NOMO-1 treated with dmso at 0.1 percent for 144 hours (cell line): Measurements from ENCODE around the gene CCNJ.
"Not testable (repeated sequence)": the region's sequence is repeated elsewhere in the genome, so short reads cannot be mapped to it uniquely, and the experiment has no call there.

Source experiments
- DNase-seq: peaks from one replicate; lab custom pipeline; 2025; ENCODE audit not compliant: unreplicated experiment; lab: John Stamatoyannopoulos, UW

The CCNJ gene, protein sequence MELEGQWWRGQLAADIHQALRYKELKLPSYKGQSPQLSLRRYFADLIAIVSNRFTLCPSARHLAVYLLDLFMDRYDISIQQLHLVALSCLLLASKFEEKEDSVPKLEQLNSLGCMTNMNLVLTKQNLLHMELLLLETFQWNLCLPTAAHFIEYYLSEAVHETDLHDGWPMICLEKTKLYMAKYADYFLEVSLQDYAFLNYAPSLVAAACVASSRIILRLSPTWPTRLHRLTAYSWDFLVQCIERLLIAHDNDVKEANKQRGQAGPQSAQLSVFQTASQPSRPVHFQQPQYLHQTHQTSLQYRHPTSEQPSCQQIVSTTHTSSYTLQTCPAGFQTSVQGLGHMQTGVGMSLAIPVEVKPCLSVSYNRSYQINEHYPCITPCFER

DNA sequence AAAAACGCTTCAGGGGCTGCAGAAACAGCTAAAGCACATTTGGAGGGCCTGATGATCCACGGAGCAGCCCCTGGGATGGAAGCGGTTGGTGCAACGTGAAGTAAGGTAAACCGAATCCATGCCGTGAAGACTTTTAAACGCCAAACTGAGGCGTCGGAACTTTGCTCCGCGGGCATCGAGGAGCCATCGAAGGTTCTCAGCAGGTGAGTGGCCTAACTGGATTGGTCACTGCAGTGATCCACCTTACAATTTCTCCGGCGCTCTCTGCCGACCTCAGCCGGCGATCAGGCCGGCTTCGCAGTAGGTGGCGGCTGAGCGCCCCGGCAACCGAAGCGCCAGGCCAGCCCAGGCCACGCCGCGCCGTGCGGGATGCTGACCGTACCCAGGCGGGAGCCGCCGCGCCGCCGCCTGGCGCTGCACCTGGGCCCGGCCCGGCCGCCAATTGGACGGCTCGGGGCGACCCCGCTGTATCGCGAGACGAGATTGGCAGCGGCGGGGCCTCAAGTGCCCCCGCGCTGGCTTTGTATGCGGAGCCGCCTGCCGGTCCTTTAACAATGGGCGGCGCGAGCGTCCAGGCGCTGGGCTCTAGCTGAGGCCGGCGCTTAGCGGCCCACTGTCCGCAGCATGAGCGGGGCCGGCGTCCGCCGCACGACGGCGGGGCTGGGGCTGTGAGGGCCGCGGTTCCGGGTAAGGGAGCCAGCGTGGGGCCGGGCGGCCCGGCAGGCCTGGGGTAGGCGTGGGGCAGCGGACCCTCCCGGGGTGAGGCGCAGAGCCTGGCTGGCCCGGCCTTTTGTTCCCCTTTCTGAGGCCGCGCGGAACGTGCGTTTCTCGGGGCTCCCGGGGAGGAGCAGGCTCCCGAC lies at the start of gene CCNJ:
CCNJ (plus strand) TSS at position 551 of the 860 bp plus-strand sequence. CDS start 811 bp downstream, outside the sequence.
- peak; percentile 76 for DNase-seq

DNA sequence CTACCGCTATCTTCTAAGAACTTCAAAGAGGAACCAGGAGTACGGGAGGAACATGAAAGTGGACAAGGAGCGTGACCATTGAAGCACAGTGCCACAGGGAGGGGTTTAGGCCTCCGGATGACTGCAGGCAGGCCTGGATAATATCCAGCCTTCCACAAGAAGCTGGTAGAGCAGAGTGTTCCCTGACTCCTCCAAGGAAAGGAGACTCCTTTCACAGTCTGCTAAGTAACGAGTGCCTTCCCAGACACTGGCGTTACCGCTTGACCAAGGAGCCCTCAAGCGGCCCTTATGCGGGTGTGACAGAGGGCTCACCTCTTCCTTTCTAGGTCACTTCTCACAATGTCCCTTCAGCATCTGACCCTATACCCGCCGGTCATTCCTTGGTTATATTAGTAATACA lies 49.0 kb upstream of the CCNJ start:
- not testable (repeated sequence) for DNase-seq

GRCh38 chr10:95998255-95998784 lies 45.1 kb upstream of the CCNJ start:
- DNase-seq = no peak

GRCh38 chr10:96013956-96014355 lies 29.4 kb upstream of the CCNJ start:
- DNase-seq = no peak

DNA sequence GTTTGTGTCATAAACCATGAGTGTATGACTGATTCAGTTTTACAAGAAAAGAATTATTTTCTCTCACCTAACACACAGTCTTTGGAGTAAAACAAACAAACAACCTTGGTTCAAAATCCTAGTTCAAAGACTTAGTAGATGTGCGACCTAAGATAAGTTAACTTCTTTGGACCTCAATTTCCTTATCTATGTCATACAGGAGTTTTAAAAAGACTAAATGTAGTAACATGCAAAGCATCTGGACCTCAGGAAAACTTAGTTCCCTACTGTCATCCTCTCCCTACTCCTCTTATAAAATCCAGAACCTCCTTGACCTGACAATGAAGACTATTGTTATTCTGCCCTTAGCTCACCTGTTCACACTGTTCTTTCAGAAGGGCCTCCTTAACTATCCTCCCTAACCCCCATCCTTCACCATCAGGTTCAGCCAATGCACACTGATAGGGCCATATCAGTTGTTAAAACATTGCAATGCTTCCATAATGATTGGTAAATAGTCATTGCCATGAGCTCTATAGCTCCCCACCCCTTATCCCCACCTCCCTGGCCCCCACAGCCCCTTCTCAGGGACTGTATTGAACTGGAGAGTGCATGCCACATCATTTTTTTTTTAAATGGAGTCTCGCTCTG lies 28.8 kb upstream of the CCNJ start:
- no peak for DNase-seq

DNA sequence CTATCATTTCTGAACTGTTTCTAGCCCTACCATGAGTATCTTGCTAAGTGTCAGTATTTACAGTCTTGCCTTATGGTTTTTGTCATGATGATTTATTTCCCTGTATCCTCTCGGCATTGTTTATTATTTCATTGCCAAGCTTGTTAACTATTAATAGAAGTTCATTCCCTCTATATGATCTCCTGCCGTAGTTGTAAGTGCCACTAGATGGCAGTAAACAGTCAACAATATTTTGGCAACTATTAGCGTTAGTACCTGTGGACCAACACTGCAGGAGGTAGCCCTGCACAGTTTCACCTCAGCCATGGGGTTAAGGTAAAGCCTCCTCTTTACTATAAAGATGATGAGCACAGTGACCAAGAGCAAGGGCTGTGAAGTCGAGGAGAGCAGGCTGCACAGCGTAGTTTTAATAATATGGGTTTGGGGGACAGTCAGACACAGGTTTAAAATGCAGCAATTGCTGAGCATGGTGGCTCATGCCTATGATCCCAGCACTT lies 26.1 kb upstream of the CCNJ start:
- DNase-seq = peak; percentile 10

GRCh38 chr10:96021332-96021731 lies 22.1 kb upstream of the CCNJ start:
- DNase-seq = no peak

GRCh38 chr10:96022739-96023138 lies 20.6 kb upstream of the CCNJ start:
- no peak for DNase-seq

- DNase-seq = no peak
Observed at GRCh38 chr10:96023168-96023567, 20.2 kb upstream of the CCNJ start.

- DNase-seq = no peak
Observed at GRCh38 chr10:96025566-96025965, 17.8 kb upstream of the CCNJ start.

DNA sequence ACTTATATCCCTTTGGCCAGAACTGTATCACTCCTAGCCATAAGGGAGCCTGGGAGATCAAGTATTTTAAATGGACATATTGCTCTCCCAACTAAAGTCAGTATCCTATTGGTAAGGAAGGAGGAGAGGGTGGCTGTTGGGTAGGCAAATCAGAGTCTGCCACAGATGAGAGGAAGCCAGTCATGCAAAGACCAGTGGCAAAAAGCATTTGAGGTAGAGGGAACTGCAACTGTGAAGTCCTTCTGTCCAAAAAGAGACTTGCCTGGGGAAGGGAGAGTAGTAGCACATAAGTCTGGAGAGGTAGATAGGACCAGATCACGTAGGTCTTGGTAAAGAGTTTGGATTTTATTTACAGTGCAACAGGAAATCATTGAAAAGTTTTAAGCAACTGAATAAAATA lies 8.8 kb upstream of the CCNJ start:
- no peak for DNase-seq

DNA sequence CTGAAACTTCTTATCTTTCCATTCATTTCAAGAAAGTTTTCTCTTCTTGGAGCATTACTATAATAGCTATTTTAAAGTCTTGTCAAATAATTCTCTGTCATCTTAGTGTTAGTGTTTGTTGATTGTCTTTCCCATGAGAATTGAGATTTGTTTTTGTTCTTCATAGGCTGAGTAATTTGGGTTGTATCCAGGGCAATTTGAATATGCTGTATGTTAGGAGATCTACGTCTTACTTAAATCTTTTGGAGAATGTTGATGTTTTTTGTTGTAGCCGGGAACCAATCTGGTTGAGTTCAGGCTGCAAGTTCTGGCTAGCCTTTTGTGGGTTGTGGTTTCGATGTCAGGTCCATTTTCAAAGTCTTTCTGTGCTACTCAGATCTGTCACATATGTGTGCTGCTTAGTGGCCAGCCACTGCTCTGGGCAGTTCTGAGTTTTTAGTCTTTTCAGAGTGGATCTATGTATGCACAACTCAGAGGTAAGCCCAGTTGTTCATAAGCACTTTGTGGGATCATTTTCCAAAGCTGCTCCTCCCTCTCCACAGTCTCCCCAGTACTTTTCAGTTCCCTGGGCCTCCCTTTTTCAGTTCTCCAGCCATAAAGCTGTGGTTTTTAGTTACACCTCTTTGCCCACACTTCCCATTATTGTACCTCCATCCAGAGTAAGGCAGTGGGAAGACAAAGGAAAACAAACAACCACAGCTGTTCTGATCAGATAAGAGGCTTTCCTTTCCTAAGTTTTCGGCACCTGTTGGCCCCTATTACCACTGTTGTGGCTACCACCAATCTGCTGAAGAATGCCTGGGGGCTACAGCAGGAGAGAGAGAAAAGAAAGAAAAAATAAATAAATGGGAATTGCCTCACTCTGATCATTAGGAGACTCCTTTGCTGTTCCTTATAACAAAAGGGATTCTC lies 4.7 kb upstream of the CCNJ start:
- no peak for DNase-seq

DNA sequence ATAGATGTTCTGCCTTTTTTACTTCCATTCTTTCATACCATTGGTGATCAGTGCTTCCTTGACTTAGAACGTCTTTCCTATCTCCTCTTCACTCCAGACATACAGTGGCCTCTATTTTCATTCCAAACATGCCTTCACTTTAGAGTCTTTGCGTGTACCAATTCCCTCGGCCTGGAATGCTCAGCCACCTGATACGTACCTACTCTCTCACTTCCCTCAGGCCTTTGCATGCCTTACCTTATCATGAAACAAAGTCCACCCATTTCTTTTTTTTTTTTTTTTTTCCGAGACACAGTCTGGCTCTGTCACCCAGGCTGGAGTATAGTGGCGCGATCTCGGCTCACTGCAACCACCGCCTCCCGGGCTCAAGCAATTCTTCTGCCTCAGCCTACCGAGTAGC lies 2.2 kb upstream of the CCNJ start:
- no peak for DNase-seq

DNA sequence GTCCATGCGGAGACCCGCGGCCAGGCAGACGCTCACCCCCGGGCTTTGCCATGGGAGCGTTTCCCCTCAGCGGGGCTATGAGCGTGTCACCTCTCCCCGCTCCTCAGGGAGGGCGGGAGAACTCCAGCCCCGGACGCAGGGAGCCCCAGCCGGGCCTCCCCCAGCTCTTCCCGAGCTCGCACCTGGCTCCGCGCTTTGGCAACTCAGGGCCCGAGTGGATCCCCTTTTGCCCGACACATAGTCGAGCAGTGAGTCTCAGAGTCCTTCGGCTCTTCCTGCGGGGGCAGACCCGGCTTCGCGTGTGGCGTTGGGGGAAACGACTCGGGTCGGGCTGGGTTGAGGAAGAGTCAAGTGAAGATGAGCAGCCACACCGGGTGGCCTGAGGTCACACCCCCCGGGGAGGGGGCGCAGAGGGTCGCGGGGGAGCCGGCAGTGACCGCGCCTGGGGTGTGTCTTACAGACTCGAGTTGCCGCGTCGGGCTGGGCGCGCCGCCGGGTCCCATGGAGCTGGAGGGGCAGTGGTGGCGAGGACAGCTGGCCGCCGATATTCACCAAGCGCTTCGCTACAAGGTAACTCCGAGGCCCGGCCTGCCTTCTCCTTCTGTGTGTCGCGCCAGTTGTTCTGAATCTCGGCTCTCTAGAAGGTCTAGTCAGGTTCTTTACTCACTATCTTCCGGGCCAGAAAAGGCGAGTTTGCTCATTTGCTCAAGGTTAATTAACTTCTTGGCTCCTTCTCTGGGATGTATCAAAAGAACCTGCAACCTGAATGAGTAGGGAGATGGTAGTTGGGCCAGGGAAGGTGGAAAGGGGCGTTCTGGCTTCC lies 721 bp downstream of the CCNJ start:
- peak; percentile 19 for DNase-seq

DNA sequence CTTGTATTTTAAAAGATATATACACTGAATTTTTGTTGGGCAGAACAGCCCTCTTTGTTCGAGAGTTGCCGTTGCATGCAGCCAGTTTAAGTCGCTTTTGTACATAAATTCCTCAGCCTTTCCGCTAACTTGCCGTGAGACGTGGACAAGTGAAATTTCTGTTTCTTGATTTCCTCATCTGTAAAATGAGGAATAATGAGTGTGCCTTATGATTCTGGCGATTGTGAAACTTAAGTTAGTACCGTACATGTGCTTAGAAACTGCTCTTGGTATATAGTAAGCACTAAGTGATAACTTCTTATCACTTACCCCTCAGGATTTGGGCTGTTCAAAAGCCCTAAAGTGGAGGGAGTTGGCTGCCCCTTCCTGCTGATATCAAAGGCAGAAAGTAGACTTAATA lies 1.4 kb downstream of the CCNJ start:
- peak; percentile 20 for DNase-seq

DNA sequence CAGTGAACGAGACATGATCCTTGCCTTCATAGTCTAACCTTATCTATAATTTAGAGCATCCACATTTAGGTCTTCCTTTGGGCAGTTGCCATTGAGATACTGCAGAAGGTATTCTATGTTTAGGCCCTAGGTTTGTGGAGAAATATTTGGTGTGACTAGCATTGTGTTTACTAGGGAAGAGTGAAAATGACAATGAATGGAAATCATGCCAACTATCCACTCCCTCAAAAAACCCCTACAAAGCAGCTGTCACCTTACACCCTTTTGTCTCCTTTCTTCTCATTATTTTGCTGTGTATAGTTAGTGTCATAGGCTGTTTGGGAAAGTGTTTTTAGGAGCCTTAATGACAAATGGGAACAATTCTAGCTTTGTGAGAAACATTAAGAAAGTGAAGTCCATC lies 3.2 kb downstream of the CCNJ start:
- no peak for DNase-seq

DNA sequence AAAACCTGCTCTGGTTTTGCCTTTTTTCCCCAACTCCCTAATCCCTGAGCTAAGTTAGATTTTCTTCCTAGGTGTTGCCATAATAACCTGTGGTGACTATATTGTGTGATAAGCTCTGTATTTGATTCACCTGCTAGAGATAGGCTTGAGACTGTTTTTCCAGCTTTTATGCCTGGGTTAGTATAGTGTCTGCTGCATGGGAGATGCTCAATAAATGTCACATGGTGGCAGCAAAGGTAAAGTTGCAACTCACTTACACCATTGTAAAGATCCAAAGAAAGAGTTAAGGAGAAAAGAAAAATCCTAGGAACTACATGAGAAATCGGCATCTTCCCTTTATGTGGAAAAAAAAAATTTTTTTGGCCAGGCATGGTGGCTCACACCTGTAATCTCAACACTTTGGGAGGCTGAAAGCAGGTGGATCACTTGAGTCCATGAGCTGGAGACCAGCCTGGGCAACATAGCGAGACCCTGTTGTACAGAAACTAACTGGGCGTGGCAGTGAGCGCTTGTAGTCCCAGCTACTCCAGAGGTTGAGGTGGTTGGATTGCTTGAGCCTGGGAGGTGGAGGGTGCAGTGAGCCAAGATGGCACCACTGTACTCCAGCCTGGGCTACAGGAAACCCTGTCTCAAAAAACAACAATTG lies 3.7 kb downstream of the CCNJ start:
- DNase-seq = no peak

GRCh38 chr10:96047925-96048324 lies 4.5 kb downstream of the CCNJ start:
- not testable (repeated sequence) for DNase-seq

GRCh38 chr10:96049340-96049739 lies 6.0 kb downstream of the CCNJ start:
- no peak for DNase-seq
